ENCODE measurements around the gene CCHCR1. TPM values are rescaled to one million over a fixed set of nuclear protein-coding genes. Genes with fewer than 3 reads are reported as not detected.
A peak's percentile ranks its signal among the peaks of the same experiment; 100 is the strongest.

The CCHCR1 gene
- total and polyA plus RNA-seq, 2 of the 13 experiments (the other 11 are each of a cell fraction or from before 2014, with no cell fraction given): 14.6 to 28.2 TPM

DNA sequence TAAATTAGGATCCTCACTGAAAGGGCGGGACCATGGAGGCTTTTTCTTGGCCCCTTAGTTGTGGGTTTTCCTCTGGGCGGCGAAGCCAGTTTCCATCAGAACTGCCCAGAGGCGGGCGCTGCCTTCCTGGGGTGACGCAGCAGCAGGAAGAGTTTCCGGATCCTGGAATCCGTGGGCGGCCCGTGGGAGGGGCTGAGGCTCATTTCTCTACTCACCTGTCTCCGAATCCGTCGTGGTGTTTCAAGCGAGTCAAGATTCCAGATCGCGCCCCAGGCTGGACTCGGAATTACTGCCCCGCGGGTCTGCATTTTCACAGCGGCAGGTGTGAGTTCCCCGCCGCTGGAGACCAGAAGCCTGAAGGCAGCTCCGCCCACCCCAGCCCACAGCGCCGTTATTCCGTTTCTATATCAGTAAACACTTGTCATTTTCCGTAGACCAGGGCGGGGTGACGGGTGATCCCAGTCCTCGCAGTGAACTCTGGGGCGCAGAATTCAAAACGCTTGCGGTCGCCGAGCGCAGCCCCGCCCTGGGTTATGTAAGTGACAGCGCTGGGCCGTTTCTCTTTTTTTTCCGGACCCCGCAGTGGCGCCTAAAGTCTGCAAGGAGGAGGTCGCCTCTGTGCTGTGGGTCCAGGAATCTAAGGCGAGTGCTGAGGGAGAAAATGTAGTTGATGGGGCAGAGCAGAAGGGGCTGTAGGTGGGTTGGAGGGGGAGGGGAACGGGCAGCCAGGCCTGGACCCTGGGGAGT, 40.1 kb upstream of the CCHCR1 start (continued):
- no peak for TF ChIP-seq ZNF788 (CRISPR knock-in tag; IDR thresholded peaks at IDR 0.05; ENCODE audit: borderline replicate concordance)
- TF ChIP-seq, protein P1, sequence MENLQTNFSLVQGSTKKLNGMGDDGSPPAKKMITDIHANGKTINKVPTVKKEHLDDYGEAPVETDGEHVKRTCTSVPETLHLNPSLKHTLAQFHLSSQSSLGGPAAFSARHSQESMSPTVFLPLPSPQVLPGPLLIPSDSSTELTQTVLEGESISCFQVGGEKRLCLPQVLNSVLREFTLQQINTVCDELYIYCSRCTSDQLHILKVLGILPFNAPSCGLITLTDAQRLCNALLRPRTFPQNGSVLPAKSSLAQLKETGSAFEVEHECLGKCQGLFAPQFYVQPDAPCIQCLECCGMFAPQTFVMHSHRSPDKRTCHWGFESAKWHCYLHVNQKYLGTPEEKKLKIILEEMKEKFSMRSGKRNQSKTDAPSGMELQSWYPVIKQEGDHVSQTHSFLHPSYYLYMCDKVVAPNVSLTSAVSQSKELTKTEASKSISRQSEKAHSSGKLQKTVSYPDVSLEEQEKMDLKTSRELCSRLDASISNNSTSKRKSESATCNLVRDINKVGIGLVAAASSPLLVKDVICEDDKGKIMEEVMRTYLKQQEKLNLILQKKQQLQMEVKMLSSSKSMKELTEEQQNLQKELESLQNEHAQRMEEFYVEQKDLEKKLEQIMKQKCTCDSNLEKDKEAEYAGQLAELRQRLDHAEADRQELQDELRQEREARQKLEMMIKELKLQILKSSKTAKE (CRISPR knock-in tag; IDR thresholded peaks at IDR 0.05; ENCODE audit: borderline replicate concordance): 0 out of 2 replicates have a peak, but pooled peaks have one; percentile 27
- TF ChIP-seq AGO1 (IDR thresholded peaks at IDR 0.05; ENCODE audit: low read depth, low read length, poor library complexity, severe bottlenecking): peak; percentile 17
- peak; percentile 28; the same call in 1 of the 2 replicates for TF ChIP-seq GATAD1 (CRISPR knock-in tag; IDR thresholded peaks at IDR 0.05)
- TF ChIP-seq, protein P2, sequence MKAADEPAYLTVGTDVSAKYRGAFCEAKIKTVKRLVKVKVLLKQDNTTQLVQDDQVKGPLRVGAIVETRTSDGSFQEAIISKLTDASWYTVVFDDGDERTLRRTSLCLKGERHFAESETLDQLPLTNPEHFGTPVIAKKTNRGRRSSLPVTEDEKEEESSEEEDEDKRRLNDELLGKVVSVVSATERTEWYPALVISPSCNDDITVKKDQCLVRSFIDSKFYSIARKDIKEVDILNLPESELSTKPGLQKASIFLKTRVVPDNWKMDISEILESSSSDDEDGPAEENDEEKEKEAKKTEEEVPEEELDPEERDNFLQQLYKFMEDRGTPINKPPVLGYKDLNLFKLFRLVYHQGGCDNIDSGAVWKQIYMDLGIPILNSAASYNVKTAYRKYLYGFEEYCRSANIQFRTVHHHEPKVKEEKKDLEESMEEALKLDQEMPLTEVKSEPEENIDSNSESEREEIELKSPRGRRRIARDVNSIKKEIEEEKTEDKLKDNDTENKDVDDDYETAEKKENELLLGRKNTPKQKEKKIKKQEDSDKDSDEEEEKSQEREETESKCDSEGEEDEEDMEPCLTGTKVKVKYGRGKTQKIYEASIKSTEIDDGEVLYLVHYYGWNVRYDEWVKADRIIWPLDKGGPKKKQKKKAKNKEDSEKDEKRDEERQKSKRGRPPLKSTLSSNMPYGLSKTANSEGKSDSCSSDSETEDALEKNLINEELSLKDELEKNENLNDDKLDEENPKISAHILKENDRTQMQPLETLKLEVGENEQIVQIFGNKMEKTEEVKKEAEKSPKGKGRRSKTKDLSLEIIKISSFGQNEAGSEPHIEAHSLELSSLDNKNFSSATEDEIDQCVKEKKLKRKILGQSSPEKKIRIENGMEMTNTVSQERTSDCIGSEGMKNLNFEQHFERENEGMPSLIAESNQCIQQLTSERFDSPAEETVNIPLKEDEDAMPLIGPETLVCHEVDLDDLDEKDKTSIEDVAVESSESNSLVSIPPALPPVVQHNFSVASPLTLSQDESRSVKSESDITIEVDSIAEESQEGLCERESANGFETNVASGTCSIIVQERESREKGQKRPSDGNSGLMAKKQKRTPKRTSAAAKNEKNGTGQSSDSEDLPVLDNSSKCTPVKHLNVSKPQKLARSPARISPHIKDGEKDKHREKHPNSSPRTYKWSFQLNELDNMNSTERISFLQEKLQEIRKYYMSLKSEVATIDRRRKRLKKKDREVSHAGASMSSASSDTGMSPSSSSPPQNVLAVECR (CRISPR knock-in tag; IDR thresholded peaks at IDR 0.05; ENCODE audit: borderline replicate concordance): peak; percentile 81; the same call in 1 of the 2 replicates
- no peak for TF ChIP-seq PCBP2 (optimal IDR thresholded peaks at IDR 0.05; ENCODE audit: low read depth, low read length, poor library complexity, severe bottlenecking)
- TF ChIP-seq ZNF441 (CRISPR knock-in tag; IDR thresholded peaks at IDR 0.05; ENCODE audit: borderline replicate concordance): peak; percentile 81; the same call in 1 of the 2 replicates
- TF ChIP-seq SATB2 (CRISPR knock-in tag; IDR thresholded peaks at IDR 0.05): no peak
- TF ChIP-seq HNF4G (IDR thresholded peaks at IDR 0.05; ENCODE audit: borderline replicate concordance, low read depth, low read length): no peak
- peak; percentile 44; the same call in 1 of the 2 replicates for TF ChIP-seq HNF4G (CRISPR knock-in tag; IDR thresholded peaks at IDR 0.05; ENCODE audit: borderline replicate concordance, low read depth)
- no peak for TF ChIP-seq ZNF530 (CRISPR knock-in tag; IDR thresholded peaks at IDR 0.05; ENCODE audit: low read depth)
- TF ChIP-seq TBX3 (IDR thresholded peaks at IDR 0.05; ENCODE audit: borderline replicate concordance): no peak
- no peak for TF ChIP-seq ZBTB1 (CRISPR knock-in tag; IDR thresholded peaks at IDR 0.05; ENCODE audit: borderline replicate concordance)
- TF ChIP-seq ZNF556 (CRISPR knock-in tag; IDR thresholded peaks at IDR 0.05; ENCODE audit: borderline replicate concordance): no peak
- peak; percentile 77; the same call in 1 of the 2 replicates for TF ChIP-seq ZNF879 (CRISPR knock-in tag; IDR thresholded peaks at IDR 0.05)
- TF ChIP-seq, protein P3, sequence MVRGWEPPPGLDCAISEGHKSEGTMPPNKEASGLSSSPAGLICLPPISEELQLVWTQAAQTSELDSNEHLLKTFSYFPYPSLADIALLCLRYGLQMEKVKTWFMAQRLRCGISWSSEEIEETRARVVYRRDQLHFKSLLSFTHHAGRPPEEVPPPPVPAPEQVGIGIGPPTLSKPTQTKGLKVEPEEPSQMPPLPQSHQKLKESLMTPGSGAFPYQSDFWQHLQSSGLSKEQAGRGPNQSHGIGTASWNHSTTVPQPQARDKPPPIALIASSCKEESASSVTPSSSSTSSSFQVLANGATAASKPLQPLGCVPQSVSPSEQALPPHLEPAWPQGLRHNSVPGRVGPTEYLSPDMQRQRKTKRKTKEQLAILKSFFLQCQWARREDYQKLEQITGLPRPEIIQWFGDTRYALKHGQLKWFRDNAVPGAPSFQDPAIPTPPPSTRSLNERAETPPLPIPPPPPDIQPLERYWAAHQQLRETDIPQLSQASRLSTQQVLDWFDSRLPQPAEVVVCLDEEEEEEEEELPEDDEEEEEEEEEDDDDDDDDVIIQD (CRISPR knock-in tag; IDR thresholded peaks at IDR 0.05; ENCODE audit: low read depth): no peak
- no peak for TF ChIP-seq CBX2 (IDR thresholded peaks at IDR 0.05; ENCODE audit: low read depth, low read length)
- no peak for TF ChIP-seq CBX2 (CRISPR knock-in tag; IDR thresholded peaks at IDR 0.05; ENCODE audit: low read depth)
- TF ChIP-seq FOXA1 (IDR thresholded peaks at IDR 0.05): no peak
- no peak for TF ChIP-seq FOXA1 (CRISPR knock-in tag; IDR thresholded peaks at IDR 0.05)
- no peak for TF ChIP-seq NFYC (CRISPR knock-in tag; IDR thresholded peaks at IDR 0.05)
- peak; percentile 40; the same call in 1 of the 2 replicates for TF ChIP-seq ZFY (CRISPR knock-in tag; IDR thresholded peaks at IDR 0.05)
- TF ChIP-seq ZNF562 (CRISPR knock-in tag; IDR thresholded peaks at IDR 0.05; ENCODE audit: borderline replicate concordance): no peak

Data from HepG2 (cell line).